GM23338 (cell line): Measurements from ENCODE around the gene TNKS2. TPM values are rescaled to one million over a fixed set of nuclear protein-coding genes. Genes with fewer than 3 reads are reported as not detected.

Experiments
- CREB1 ChIP-seq: fragments of 250-450 bp; sonication (Bioruptor Pico); IDR thresholded peaks from 2 replicates; pipeline ENCODE4 v1.5.0; 2020; ENCODE audit warnings: low read depth, mild to moderate bottlenecking, moderate library complexity
- EZH2 ChIP-seq: fragments of 200-600 bp; sonication (generic); IDR thresholded peaks from one replicate; pipeline ENCODE4 v1.8.0; 2017; ENCODE audit warnings: antibody characterized with exemption, mild to moderate bottlenecking, low read depth; ENCODE audit not compliant: unreplicated experiment
- JUNB ChIP-seq: IDR thresholded peaks from one replicate; pipeline ENCODE4 v1.6.1; 2016; ENCODE audit warnings: antibody characterized with exemption; ENCODE audit not compliant: unreplicated experiment
- STAT1 ChIP-seq: IDR thresholded peaks from one replicate; pipeline ENCODE4 v1.6.1; 2016; ENCODE audit warnings: antibody characterized with exemption; ENCODE audit not compliant: unreplicated experiment
- ZNF114 ChIP-seq: fragments of 250-450 bp; sonication (Bioruptor Pico); IDR thresholded peaks from 2 replicates; pipeline ENCODE4 v1.5.0; 2020; ENCODE audit warnings: mild to moderate bottlenecking, moderate library complexity
- ZNF331 ChIP-seq: fragments of 250-450 bp; sonication (Bioruptor Pico); IDR thresholded peaks from 2 replicates; pipeline ENCODE4 v1.5.0; 2020; ENCODE audit warnings: low read depth, mild to moderate bottlenecking, moderate library complexity
- polyA plus RNA-seq: library from polyadenylated mRNA; unstranded; fragments of >200 nt; fragmentation: Nextera tagmentation; extraction: Ambion mirVana; gene quantifications from 2 replicates; pipeline ENCODE4 v1.2.1, GENCODE V29; 2016
- small RNA-seq: library from RNA; depleted of rRNA; stranded (forward); fragments of <200 nt; gene quantifications from one replicate; pipeline ENCODE3, GENCODE V24; 2014; ENCODE audit warnings: low replicate concordance
- total RNA-seq: library from RNA; depleted of rRNA; stranded (reverse); fragments of >200 nt; shearing (Covaris generic); gene quantifications from 2 replicates; pipeline ENCODE4 v1.2.3, GENCODE V29; 2014; rRNA removed
- TF ChIP-seq, protein P1 (sequence below), 2 experiments: fragments of 200-600 bp in 1 of 2; sonication (generic) in 1 of 2; conservative IDR thresholded peaks; 2 replicates each; pipeline versions ENCODE4 v1.5.1 to v1.6.1; 2016 to 2017; ENCODE audit warnings: antibody characterized with exemption in 2 of 2, low read depth in 2 of 2, mild to moderate bottlenecking in 2 of 2, moderate library complexity in 1 of 2
- TF ChIP-seq, protein P2 (sequence below): IDR thresholded peaks from one replicate; pipeline ENCODE4 v1.6.1; 2018; ENCODE audit warnings: antibody characterized with exemption; ENCODE audit not compliant: unreplicated experiment

TNKS2 gene
- total and polyA plus RNA-seq, 2 experiments from 2014 or later, result 23.5 to 85.5 TPM

DNA sequence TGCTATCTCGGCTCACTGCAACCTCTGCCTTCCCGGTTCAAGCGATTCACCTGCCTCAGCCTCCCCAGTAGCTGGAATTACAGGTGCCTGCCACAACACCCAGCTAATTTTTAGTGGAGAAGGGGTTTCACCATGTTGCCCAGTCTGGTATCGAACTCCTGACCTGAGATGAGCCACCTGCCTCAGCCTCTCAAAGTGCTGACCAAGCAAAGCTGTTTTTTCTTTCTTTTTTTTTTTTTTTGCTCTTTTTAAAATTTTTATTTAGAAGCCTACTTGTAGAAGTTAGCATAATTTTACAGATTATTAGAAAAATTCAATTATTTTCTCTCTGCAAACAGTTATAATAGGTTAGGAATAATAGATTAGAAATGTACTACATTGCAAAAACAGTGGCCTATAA, 112.2 kb downstream of the TNKS2 start (continued):
- TF ChIP-seq, protein P1, sequence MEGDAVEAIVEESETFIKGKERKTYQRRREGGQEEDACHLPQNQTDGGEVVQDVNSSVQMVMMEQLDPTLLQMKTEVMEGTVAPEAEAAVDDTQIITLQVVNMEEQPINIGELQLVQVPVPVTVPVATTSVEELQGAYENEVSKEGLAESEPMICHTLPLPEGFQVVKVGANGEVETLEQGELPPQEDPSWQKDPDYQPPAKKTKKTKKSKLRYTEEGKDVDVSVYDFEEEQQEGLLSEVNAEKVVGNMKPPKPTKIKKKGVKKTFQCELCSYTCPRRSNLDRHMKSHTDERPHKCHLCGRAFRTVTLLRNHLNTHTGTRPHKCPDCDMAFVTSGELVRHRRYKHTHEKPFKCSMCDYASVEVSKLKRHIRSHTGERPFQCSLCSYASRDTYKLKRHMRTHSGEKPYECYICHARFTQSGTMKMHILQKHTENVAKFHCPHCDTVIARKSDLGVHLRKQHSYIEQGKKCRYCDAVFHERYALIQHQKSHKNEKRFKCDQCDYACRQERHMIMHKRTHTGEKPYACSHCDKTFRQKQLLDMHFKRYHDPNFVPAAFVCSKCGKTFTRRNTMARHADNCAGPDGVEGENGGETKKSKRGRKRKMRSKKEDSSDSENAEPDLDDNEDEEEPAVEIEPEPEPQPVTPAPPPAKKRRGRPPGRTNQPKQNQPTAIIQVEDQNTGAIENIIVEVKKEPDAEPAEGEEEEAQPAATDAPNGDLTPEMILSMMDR (conservative IDR thresholded peaks at IDR 0.05; ENCODE audit: low read depth in 2 of 2), result no peak
- TF ChIP-seq CREB1 (CRISPR knock-in tag), result no peak
- no peak for TF ChIP-seq STAT1
- TF ChIP-seq ZNF114 (CRISPR knock-in tag), result no peak
- no peak for TF ChIP-seq JUNB
- no peak for TF ChIP-seq ZNF331 (CRISPR knock-in tag)
- TF ChIP-seq, protein P2, sequence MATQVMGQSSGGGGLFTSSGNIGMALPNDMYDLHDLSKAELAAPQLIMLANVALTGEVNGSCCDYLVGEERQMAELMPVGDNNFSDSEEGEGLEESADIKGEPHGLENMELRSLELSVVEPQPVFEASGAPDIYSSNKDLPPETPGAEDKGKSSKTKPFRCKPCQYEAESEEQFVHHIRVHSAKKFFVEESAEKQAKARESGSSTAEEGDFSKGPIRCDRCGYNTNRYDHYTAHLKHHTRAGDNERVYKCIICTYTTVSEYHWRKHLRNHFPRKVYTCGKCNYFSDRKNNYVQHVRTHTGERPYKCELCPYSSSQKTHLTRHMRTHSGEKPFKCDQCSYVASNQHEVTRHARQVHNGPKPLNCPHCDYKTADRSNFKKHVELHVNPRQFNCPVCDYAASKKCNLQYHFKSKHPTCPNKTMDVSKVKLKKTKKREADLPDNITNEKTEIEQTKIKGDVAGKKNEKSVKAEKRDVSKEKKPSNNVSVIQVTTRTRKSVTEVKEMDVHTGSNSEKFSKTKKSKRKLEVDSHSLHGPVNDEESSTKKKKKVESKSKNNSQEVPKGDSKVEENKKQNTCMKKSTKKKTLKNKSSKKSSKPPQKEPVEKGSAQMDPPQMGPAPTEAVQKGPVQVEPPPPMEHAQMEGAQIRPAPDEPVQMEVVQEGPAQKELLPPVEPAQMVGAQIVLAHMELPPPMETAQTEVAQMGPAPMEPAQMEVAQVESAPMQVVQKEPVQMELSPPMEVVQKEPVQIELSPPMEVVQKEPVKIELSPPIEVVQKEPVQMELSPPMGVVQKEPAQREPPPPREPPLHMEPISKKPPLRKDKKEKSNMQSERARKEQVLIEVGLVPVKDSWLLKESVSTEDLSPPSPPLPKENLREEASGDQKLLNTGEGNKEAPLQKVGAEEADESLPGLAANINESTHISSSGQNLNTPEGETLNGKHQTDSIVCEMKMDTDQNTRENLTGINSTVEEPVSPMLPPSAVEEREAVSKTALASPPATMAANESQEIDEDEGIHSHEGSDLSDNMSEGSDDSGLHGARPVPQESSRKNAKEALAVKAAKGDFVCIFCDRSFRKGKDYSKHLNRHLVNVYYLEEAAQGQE, result no peak
- no peak for TF ChIP-seq EZH2

Small RNAs within 50 kb of the gene (small RNA-seq; reads per million reads assigned to genes)
- gene AL359198.2 (not detected), gene SRP9P1 (0.10 reads per million)

Other genes starting within 250 kb of the TNKS2 start
- gene PPP1R3C, start 165.4 kb upstream of the TNKS2 start, total RNA-seq, result 1.6 and 1.8 TPM in 2 replicates
- 0.91 and 0.94 TPM in 2 replicates for gene PPP1R3C, start 165.4 kb upstream of the TNKS2 start, polyA plus RNA-seq
- 73.2 and 73.9 TPM in 2 replicates for gene FGFBP3, start 111.1 kb downstream of the TNKS2 start, total RNA-seq
- gene FGFBP3, start 111.1 kb downstream of the TNKS2 start, polyA plus RNA-seq, result 65.7 and 71.9 TPM in 2 replicates
- 47.3 and 55.7 TPM in 2 replicates for gene BTAF1, start 125.3 kb downstream of the TNKS2 start, total RNA-seq
- 19.0 and 30.4 TPM in 2 replicates for gene BTAF1, start 125.3 kb downstream of the TNKS2 start, polyA plus RNA-seq